Psoas muscle (tissue), 8 donors: Measurements from ENCODE around the gene CNRIP1. TPM values are rescaled to one million over a fixed set of nuclear protein-coding genes. Genes with fewer than 3 reads are reported as not detected.
A peak's percentile ranks its signal among the peaks of the same experiment; 100 is the strongest.

Experiments
- ATAC-seq, 4 donors: fragments of 200-7000 bp; cut with Tn5 transposase; one replicate each; pipeline ENCODE4 v1.9.1; 2020; ENCODE audit warnings: moderate library complexity in 3 of 4, mild to moderate bottlenecking in 2 of 4
- DNase-seq, 2 donors: peaks; one replicate each; pipeline ENCODE4 v3.0.0-alpha.2; 2020
- H3K27ac ChIP-seq: fragments of 200-600 bp; one replicate; pipeline ENCODE4 v1.8.0; 2022
- H3K27me3 ChIP-seq, 3 donors: fragments of 200-600 bp in 1 of 3; one replicate each; pipeline versions ENCODE4 v1.6.1 to v1.8.0; 2013 to 2022; ENCODE audit warnings: low read length in 2 of 3, mild to moderate bottlenecking in 2 of 3, moderate library complexity in 1 of 3; ENCODE audit not compliant: insufficient read depth in 3 of 3
- H3K36me3 ChIP-seq, 2 donors: fragments of 200-600 bp in 1 of 2; one replicate each; pipeline versions ENCODE4 v1.6.1 to v1.8.0; 2013 to 2022; ENCODE audit warnings: low read depth in 1 of 2, mild to moderate bottlenecking in 1 of 2, moderate library complexity in 1 of 2; ENCODE audit not compliant: insufficient read depth in 1 of 2
- H3K4me1 ChIP-seq: fragments of 200-600 bp; one replicate; pipeline ENCODE4 v1.8.0; 2022
- H3K4me3 ChIP-seq: fragments of 200-600 bp; one replicate; pipeline ENCODE4 v1.8.0; 2022; ENCODE audit warnings: mild to moderate bottlenecking
- H3K9me3 ChIP-seq: fragments of 200-600 bp; one replicate; pipeline ENCODE4 v1.8.0; 2022
- WGBS, 3 donors: extraction: QIAGEN DNeasy Blood & Tissue Kit; methylation state at CpG; one replicate each; pipeline versions ENCODE4 v1.1.6 to v1.1.7; 2013; 5-methylcytosine and 5-hydroxymethylcytosine counted together
- intact Hi-C, 2 donors: fragments of 100-400 bp; cut with DNase I; formaldehyde crosslinking; loops; one replicate each; pipeline versions ENCODE4 v1.11.0 to v1.14.2; 2022
- long read RNA-seq, 2 donors: library from polyadenylated mRNA; unstranded; transcript quantifications; one replicate each; pipeline ENCODE4 v2.0.0, GENCODE V29; 2021
- polyA plus RNA-seq, 3 donors: library from polyadenylated mRNA; stranded (reverse); fragments of 200-250 nt; gene quantifications; one replicate each; pipeline ENCODE4 v1.2.3, GENCODE V29; 2013
- total RNA-seq, 4 donors: library from RNA; stranded (reverse); fragmentation: NEBNext Ultra II Directional in 2 of 4; extraction: Animal tissue kit (Norgen Biotek cat#: 25700) in 2 of 4; gene quantifications; one replicate each; pipeline versions ENCODE4 v1.2.1 to v1.2.4, GENCODE V29; 2021 to 2023
- TF ChIP-seq, protein P1 (sequence below): fragments of 200-600 bp; IDR thresholded peaks from one replicate; pipeline ENCODE4 v1.8.0; 2022; ENCODE audit warnings: antibody characterized with exemption
- donor health status: healthy with polysubstance abuse.
- donor health status: DM: no; HTN: no; CAD: no; lungs with moderate emphysema.
- donor health status: Bipolar disorder and iron deficiency.
- donor health status: healthy.
- donor health status: DM: yes; HTN: yes; CAD: no.
- donor health status: DM: no; HTN: no; CAD: no.
- donor health status: DM: no; HTN: no; CAD: no.
- donor health status: DM: yes; HTN: yes; CAD: no.

The CNRIP1 gene, protein sequence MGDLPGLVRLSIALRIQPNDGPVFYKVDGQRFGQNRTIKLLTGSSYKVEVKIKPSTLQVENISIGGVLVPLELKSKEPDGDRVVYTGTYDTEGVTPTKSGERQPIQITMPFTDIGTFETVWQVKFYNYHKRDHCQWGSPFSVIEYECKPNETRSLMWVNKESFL
- total RNA-seq: 10 to 100 TPM in 1 of 4 donors, 1 to 10 TPM in 3; 4.6 to 11.7 (median 7.2) TPM
- polyA plus RNA-seq: 1 to 10 TPM; 3.5 to 6.1 (median 4.7) TPM
- long read RNA-seq, donor 1, transcript CNRIP1-201 (3 exons, 1,953 nt): major isoform, 10 of 11 reads
- long read RNA-seq, donor 1, partial matches to known transcripts: 1 of 11 reads
- long read RNA-seq, donor 1, other reads (novel, unspliced or antisense): 0 of 11 reads
- long read RNA-seq, donor 2, partial matches to known transcripts: 1 of 10 reads
- long read RNA-seq, donor 2, other reads (novel, unspliced or antisense): 4 of 10 reads

DNA sequence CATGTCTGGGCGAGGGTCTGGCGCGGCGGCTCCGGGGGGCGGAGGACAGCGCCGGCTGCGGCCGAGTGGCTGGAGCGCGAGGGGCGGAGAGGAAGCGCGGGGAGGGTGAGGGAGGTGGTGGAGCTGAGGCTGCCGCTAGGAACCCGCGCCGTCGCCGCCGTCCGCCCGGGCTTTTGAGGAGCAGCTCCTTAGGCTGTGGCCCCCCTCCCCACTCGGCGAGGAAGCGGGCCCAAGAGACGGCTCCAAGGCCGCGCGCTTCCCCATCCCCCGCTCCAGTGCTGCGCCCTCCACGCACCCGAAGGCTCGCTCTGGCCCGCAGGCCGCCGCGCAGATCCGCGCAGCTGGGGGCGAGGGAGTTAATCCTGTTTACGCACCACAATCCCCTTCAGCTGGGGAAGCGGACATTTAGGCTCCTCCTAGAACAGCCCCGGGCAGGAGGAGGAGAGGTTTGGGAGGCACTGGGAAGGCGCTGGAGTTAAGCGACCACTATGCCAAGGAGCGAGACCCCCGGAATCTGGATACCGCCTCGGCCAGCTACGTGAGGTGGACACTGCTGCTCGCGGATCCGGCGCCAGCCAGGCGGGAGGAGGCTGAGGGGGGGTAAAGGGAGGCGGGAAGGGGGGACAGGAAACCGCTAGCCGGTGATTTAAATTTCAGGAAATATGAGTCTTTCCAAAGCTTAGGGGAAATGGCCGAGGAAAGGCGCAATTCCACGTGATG, at the start of gene CNRIP1:
TSS of gene CNRIP1 (minus strand) at position 552 of the 720 bp plus-strand sequence. CDS start at position 3, 549 bp downstream.
- 0% methylated on average over 46 to 64 of the region's 64 CpGs for WGBS, 3 donors
- intact Hi-C loops: loop anchor here in 1 of 2 donors (2.0 kb wide), 1 partner anchor 67 kb away; the partner anchor contains the start of gene PPP3R1
- DNase-seq: peak; percentile 74 to 82
- Histone ChIP-seq H3K4me1 (peaks cover 14% of the 10 kb centered on the region), H3K27me3 (no peaks in the 10 kb centered on the region), H3K36me3 (peaks cover 0 to 24% of the 10 kb centered on the region in 2 donors), H3K4me3 (peak within 1 kb of the TSS; percentile 94), H3K27ac (peak within 1 kb of the TSS; percentile 83), H3K9me3 (no peaks in the 10 kb centered on the region)
- TF ChIP-seq, protein P1, sequence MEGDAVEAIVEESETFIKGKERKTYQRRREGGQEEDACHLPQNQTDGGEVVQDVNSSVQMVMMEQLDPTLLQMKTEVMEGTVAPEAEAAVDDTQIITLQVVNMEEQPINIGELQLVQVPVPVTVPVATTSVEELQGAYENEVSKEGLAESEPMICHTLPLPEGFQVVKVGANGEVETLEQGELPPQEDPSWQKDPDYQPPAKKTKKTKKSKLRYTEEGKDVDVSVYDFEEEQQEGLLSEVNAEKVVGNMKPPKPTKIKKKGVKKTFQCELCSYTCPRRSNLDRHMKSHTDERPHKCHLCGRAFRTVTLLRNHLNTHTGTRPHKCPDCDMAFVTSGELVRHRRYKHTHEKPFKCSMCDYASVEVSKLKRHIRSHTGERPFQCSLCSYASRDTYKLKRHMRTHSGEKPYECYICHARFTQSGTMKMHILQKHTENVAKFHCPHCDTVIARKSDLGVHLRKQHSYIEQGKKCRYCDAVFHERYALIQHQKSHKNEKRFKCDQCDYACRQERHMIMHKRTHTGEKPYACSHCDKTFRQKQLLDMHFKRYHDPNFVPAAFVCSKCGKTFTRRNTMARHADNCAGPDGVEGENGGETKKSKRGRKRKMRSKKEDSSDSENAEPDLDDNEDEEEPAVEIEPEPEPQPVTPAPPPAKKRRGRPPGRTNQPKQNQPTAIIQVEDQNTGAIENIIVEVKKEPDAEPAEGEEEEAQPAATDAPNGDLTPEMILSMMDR: no peak
- peak; percentile 72 to 85 (median 76) for ATAC-seq

DNA sequence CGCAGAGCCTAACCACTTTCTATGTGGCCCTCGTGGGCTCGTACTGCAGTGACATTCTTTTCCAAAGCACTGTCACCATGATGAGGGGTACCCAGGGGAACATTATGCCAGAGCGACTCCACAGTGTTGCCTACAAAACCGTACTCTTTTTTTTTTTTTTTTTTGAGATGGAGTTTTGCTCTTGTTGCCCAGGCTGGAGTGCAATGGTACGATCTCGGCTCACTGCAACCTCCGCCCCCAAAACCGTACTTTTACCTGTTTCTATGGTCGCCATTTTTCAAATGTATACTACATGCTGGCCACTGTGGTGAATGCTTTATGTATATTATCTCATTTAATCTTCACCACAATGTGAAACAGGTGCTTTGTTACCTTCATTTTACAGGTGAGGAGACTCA, 49.6 kb upstream of the CNRIP1 start:
- Histone ChIP-seq H3K9me3 (no peaks in the 10 kb centered on the region), H3K4me1 (no peaks in the 10 kb centered on the region), H3K27ac (no peak overlapping the region), H3K36me3 (no peaks in the 10 kb centered on the region), H3K4me3 (no peak overlapping the region), H3K27me3 (no peaks in the 10 kb centered on the region)
- DNase-seq (no peak), ATAC-seq (no peak)
- TF ChIP-seq, protein P1: no peak
- 81 to 83% (median 82%) methylated on average over 10 of the region's 10 CpGs for WGBS, 3 donors
- intact Hi-C loops: no loop called here

DNA sequence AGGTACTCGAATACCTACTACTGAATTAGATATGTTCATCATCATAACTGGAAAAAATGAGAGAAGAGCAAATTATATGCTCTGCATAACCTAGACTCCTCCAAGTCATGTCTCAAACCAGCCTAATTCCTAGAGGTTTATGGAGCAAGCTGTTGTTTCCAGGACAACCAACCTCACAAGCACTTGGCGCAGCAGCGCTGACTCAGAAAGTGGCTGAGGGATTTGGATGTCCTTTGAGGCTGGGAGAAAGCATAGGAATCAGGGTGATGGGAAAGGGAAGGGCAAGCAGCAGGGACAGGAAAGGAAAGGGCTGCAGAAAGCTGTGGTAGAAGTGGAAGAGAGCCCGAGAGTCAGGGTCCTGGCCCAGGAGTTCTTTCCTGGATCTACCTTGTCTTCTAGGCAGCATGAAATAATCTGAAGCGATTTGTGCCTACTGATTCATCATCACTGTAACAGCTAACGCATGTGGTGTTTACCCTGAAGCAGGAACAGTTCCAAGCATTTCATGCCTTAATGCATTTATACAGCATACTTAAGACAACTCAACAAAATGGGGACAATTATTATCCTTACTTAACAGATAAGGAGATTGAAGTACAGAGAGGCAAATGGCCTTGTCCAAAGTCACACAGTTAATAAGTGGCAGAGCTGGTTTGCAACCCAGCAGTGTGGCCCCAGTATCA, 49.0 kb upstream of the CNRIP1 start:
- Histone ChIP-seq H3K27me3 (no peaks in the 10 kb centered on the region), H3K4me1 (no peaks in the 10 kb centered on the region), H3K36me3 (no peaks in the 10 kb centered on the region), H3K27ac (no peak overlapping the region), H3K9me3 (no peaks in the 10 kb centered on the region), H3K4me3 (no peak overlapping the region)
- DNase-seq (no peak), ATAC-seq (no peak)
- TF ChIP-seq, protein P1: no peak
- 62 to 76% (median 72%) methylated on average over 6 of the region's 6 CpGs for WGBS, 3 donors
- intact Hi-C loops: no loop called here

GRCh38 chr2:68367953-68368653, 48.4 kb upstream of the CNRIP1 start:
- Histone ChIP-seq H3K27ac (no peak overlapping the region), H3K36me3 (no peaks in the 10 kb centered on the region), H3K4me1 (no peaks in the 10 kb centered on the region), H3K9me3 (no peaks in the 10 kb centered on the region), H3K4me3 (peak overlapping the region; percentile 40), H3K27me3 (no peaks in the 10 kb centered on the region)
- intact Hi-C loops: no loop called here
- DNase-seq: no peak
- 53 to 62% (median 55%) methylated on average over 5 of the region's 5 CpGs for WGBS, 3 donors
- ATAC-seq: no peak
- TF ChIP-seq, protein P1: no peak
